ENCODE data around the gene DALRD3. TPM values are rescaled to one million over a fixed set of nuclear protein-coding genes. Genes with fewer than 3 reads are reported as not detected.

DALRD3 gene
- total and polyA plus RNA-seq, 4 donors: 7.9 to 10.6 (median 9.3) TPM

DNA sequence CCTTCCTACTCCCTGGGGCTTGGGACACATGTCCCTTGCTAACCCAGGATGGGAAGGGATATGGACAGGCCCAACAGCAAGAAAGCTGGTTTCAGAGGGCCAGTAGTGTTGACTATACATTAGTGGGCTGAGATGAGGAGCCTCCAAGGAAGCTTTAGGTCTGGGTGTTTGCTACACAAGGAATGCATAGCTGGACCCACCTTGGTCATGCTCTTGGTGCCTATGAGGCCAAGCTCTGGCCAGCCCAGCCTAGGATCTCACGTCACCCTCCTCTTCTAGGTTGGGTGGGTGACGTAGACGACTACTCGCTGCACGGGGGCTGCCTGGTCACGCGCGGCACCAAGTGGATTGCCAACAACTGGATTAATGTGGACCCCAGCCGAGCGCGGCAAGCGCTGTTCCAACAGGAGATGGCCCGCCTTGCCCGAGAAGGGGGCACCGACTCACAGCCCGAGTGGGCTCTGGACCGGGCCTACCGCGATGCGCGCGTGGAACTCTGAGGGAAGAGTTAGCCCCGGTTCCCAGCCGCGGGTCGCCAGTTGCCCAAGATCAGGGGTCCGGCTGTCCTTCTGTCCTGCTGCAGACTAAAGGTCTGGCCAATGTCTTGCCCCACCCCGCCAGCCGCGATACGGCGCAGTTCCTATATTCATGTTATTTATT, 11.8 kb downstream of the DALRD3 start:
- Histone ChIP-seq H3K9me3 (ENCODE audit: control insufficient read depth in 4 of 4, low read length in 3 of 4) (no peaks in the 10 kb centered on the region), H3K36me3 (ENCODE audit: control insufficient read depth in 4 of 4, insufficient read depth in 3 of 4, low read depth in 1 of 4, low read length in 3 of 4) (peaks cover 0 to 2% (median under 1%) of the 10 kb centered on the region in 4 donors), H3K27ac (ENCODE audit: low read depth in 1 of 2, low read length in 2 of 2) (peak overlapping the region; percentile 80 to 98), H3K9ac (ENCODE audit: low read depth in 1 of 2, low read length in 2 of 2) (peak overlapping the region; percentile 60 to 66), H3K27me3 (ENCODE audit: control insufficient read depth in 4 of 4, insufficient read depth in 4 of 4, low read length in 3 of 4) (no peaks in the 10 kb centered on the region), H3K4me1 (ENCODE audit: control insufficient read depth in 4 of 4, insufficient read depth in 4 of 4, low read length in 3 of 4) (peaks cover 6 to 31% (median 20%) of the 10 kb centered on the region in 4 donors), H3K4me3 (ENCODE audit: low read depth in 1 of 3, low read length in 3 of 3) (peak overlapping the region; percentile 64 to 86 (median 69))
- DNase-seq (ENCODE audit: low spot score): no peak
- 6% methylated on average over 32 of the region's 32 CpGs for WGBS
- TF ChIP-seq YY1 (IDR thresholded peaks at IDR 0.05): no peak
- TF ChIP-seq TAF1 (conservative IDR thresholded peaks at IDR 0.05): no peak
- no peak for TF ChIP-seq GABPA (IDR thresholded peaks at IDR 0.05 in 1 of 2, conservative IDR thresholded peaks at IDR 0.05 in 1 of 2)
- TF ChIP-seq HNF4G (IDR thresholded peaks at IDR 0.05): no peak
- no peak for TF ChIP-seq JUND (IDR thresholded peaks at IDR 0.05)
- TF ChIP-seq FOXA2 (IDR thresholded peaks at IDR 0.05): no peak
- TF ChIP-seq, protein P1, sequence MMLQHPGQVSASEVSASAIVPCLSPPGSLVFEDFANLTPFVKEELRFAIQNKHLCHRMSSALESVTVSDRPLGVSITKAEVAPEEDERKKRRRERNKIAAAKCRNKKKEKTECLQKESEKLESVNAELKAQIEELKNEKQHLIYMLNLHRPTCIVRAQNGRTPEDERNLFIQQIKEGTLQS (IDR thresholded peaks at IDR 0.05): no peak
- TF ChIP-seq HNF4A (conservative IDR thresholded peaks at IDR 0.05): no peak
- TF ChIP-seq FOXA1 (IDR thresholded peaks at IDR 0.05): no peak
- no peak for TF ChIP-seq REST (IDR thresholded peaks at IDR 0.05)
- TF ChIP-seq MAX (IDR thresholded peaks at IDR 0.05): no peak
- no peak for TF ChIP-seq NR2F2 (IDR thresholded peaks at IDR 0.05)

GRCh38 chr3:49005998-49006397, 12.4 kb downstream of the DALRD3 start:
- no peak for DNase-seq (ENCODE audit: low spot score)
- Histone ChIP-seq H3K36me3 (ENCODE audit: control insufficient read depth in 4 of 4, insufficient read depth in 3 of 4, low read depth in 1 of 4, low read length in 3 of 4) (peaks cover 0 to 2% (median 0%) of the 10 kb centered on the region in 4 donors), H3K27ac (ENCODE audit: low read depth in 1 of 2, low read length in 2 of 2) (no peak overlapping the region), H3K4me1 (ENCODE audit: control insufficient read depth in 4 of 4, insufficient read depth in 4 of 4, low read length in 3 of 4) (peaks cover 6 to 31% (median 20%) of the 10 kb centered on the region in 4 donors), H3K27me3 (ENCODE audit: control insufficient read depth in 4 of 4, insufficient read depth in 4 of 4, low read length in 3 of 4) (no peaks in the 10 kb centered on the region), H3K4me3 (ENCODE audit: low read depth in 1 of 3, low read length in 3 of 3) (peak overlapping the region in 1 of 3 donors; percentile 64), H3K9me3 (ENCODE audit: control insufficient read depth in 4 of 4, low read length in 3 of 4) (no peaks in the 10 kb centered on the region), H3K9ac (ENCODE audit: low read depth in 1 of 2, low read length in 2 of 2) (no peak overlapping the region)
- TF ChIP-seq REST (IDR thresholded peaks at IDR 0.05) (no peak), NR2F2 (IDR thresholded peaks at IDR 0.05) (no peak), GABPA (IDR thresholded peaks at IDR 0.05 in 1 of 2, conservative IDR thresholded peaks at IDR 0.05 in 1 of 2) (no peak), FOXA2 (IDR thresholded peaks at IDR 0.05) (no peak), JUND (IDR thresholded peaks at IDR 0.05) (no peak), RXRA (IDR thresholded peaks at IDR 0.05) (no peak), EGR1 (IDR thresholded peaks at IDR 0.05; ENCODE audit: low read depth in 2 of 2) (no peak), HNF4A (conservative IDR thresholded peaks at IDR 0.05) (no peak), RAD21 (IDR thresholded peaks at IDR 0.05) (no peak), SP1 (IDR thresholded peaks at IDR 0.05) (no peak), YY1 (IDR thresholded peaks at IDR 0.05) (no peak), ZBTB33 (IDR thresholded peaks at IDR 0.05) (no peak), FOXA1 (IDR thresholded peaks at IDR 0.05) (no peak), TAF1 (conservative IDR thresholded peaks at IDR 0.05) (no peak), HNF4G (IDR thresholded peaks at IDR 0.05) (no peak), MAX (IDR thresholded peaks at IDR 0.05) (no peak)
- TF ChIP-seq, protein P2, sequence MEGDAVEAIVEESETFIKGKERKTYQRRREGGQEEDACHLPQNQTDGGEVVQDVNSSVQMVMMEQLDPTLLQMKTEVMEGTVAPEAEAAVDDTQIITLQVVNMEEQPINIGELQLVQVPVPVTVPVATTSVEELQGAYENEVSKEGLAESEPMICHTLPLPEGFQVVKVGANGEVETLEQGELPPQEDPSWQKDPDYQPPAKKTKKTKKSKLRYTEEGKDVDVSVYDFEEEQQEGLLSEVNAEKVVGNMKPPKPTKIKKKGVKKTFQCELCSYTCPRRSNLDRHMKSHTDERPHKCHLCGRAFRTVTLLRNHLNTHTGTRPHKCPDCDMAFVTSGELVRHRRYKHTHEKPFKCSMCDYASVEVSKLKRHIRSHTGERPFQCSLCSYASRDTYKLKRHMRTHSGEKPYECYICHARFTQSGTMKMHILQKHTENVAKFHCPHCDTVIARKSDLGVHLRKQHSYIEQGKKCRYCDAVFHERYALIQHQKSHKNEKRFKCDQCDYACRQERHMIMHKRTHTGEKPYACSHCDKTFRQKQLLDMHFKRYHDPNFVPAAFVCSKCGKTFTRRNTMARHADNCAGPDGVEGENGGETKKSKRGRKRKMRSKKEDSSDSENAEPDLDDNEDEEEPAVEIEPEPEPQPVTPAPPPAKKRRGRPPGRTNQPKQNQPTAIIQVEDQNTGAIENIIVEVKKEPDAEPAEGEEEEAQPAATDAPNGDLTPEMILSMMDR (IDR thresholded peaks at IDR 0.05; ENCODE audit: low read depth, low read length, missing input control): no peak
- TF ChIP-seq, protein P1 (IDR thresholded peaks at IDR 0.05): no peak
- 95% methylated on average over 5 of the region's 5 CpGs for WGBS

Measured in liver (tissue), 9 donors.